T-helper 2 cell (primary cell): ENCODE results near the gene RPRD1B.

ENCODE experiments used
- DNase-seq, 5 experiments: peaks; one replicate each; pipeline versions ENCODE4 v3.0.0 to v3.0.0-alpha.2; 2012 to 2022
- total RNA-seq, 2 donors: gene quantifications; one replicate each; lab custom pipeline; 2026; lab: John Stamatoyannopoulos, UW

The RPRD1B gene, protein sequence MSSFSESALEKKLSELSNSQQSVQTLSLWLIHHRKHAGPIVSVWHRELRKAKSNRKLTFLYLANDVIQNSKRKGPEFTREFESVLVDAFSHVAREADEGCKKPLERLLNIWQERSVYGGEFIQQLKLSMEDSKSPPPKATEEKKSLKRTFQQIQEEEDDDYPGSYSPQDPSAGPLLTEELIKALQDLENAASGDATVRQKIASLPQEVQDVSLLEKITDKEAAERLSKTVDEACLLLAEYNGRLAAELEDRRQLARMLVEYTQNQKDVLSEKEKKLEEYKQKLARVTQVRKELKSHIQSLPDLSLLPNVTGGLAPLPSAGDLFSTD
- total RNA-seq = 32.1 to 54.6 reads per million in 2 donors

- peak; percentile 75 to 93 (median 85) for DNase-seq
These were observed at the start of gene RPRD1B, which contains the start of gene TTI1 for GRCh38 chr20:38033330-38034107. Gene RPRD1B, plus strand, starts transcription at chr20:38033746. Its CDS starts 202 bp downstream, at chr20:38033948. Gene TTI1, minus strand, starts transcription at chr20:38033456. Its CDS starts 19,640 bp downstream, at chr20:38013816.

- no peak for DNase-seq
These were observed 49.3 kb upstream of the RPRD1B start for GRCh38 chr20:37984018-37984785.

GRCh38 chr20:37986044-37986858 lies 47.3 kb upstream of the RPRD1B start:
- no peak for DNase-seq

- DNase-seq = no peak
These were observed 46.5 kb upstream of the RPRD1B start for GRCh38 chr20:37986873-37987601.

GRCh38 chr20:37987602-37988290 lies 45.8 kb upstream of the RPRD1B start:
- DNase-seq = no peak

DNA sequence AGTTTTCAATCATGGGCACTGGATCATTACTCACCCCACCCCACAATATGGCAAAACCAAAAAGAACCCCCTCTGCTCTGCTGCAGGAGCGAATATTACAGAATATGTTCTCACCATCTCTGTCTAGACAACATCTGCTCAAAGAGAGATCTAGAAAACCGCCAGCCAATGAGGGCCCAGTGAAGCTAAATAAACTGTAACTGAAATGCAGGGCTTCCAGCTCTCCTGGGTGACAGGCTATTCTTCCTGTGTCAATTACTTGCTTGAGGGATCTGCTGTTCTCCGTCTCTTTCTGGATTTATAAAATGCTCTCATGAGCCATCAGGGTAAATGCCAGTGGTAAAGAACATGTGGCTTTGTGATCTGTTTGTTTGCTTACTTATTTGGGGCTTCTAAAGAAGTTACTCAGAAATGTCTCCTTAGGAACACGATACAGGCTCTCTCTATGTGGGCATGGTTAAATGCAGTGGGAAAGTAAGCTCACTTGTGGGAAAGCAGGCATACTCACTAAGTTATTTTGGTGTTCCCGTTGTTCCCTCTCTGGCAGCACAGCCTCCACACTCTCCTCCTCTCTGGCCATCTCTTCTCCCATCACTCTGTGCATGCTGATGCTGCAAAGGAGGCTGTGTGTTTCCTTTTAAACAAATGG lies 45.1 kb upstream of the RPRD1B start:
- no peak for DNase-seq

DNA sequence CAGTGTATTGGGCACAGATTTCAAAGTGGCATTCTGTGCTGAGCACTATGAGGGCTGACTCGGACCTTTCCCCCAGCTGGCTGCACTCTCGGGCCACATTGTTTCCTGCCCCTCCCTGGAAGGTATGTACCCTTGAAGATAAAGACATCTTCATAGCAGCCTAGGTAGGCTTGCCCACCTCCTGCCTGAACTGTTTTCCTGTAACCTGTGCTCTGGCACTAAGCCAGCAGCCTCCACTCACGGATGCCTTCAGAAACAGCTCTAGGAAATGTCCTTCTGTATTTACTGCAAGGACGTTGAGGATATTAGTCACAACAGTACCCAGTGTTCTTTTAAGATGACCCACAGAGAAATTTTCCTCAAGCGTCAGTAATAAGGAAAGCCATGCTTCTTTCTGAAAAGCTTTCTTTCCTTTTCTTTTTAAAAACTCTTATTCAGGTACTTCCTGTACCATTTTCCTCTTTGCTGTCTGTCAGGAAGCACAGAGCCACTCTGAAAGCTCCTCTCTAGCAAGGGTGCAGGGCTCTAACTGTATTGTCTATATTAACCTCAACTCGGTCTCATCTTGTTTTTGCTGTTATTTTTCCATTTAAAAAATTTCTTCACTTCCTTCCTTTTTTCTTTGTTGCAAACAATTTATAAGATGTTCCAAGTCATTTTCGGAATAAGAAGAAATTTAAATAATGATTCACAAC lies 43.8 kb upstream of the RPRD1B start:
- DNase-seq = no peak

- DNase-seq = peak in 3 of 5 experiments; percentile 31 to 91 (median 37)
These were observed 42.9 kb upstream of the RPRD1B start for GRCh38 chr20:37990571-37991151.

GRCh38 chr20:37991157-37991866 lies 42.2 kb upstream of the RPRD1B start:
- DNase-seq = no peak

- DNase-seq = no peak
These were observed 41.6 kb upstream of the RPRD1B start for GRCh38 chr20:37991908-37992307.

DNA sequence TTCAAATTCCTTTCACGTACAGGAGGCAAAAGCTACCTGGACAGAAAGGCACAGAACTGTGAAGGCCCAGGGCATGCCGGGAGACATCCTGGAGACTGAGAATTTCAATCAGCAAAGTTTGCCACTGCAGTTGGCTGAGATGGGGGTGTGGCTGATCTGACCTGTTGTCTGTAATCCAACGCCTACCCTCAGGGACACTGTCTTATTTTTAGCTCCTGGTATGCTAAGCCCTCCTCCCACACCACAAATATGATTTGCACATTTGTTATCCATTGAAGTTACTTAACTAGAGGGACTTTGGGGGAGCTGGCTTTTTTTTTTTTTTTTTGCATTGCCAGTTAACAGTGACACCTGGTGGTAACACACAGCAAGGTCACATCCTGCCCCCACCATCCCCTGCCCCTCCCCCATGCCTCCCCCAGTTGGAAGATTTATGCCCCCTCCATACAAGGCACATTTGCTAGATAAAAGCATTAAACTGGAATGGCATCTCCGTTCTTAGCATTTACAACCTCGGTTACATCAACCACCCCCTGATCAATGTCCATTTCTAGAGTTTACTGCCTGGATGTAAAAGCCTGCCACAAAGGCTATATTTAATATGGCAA lies 40.6 kb upstream of the RPRD1B start:
- DNase-seq = peak in 1 of 5 experiments; percentile 44

DNA sequence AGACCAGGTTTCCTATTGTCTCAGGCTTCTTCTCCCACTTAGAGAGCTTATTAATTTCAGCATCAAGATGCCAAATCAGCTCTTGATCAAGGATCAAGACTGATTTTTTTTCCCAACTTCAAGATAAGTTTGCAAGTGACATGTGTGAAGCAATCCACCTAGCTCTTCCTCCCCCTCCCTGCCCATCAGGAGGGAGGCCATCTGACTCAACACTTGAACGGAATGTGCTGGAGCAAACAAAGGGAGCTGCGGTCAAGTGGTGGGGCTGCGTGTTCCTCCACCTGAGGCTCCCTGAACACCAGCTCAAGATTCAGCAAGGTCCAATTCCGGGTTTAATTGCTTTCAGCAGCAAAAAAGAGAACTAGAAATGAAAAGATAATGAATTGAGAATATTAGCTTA lies 39.0 kb upstream of the RPRD1B start:
- no peak for DNase-seq

GRCh38 chr20:37995856-37996605 lies 37.5 kb upstream of the RPRD1B start:
- no peak for DNase-seq

- DNase-seq = no peak
These were observed 36.0 kb upstream of the RPRD1B start for GRCh38 chr20:37997516-37997915.

DNA sequence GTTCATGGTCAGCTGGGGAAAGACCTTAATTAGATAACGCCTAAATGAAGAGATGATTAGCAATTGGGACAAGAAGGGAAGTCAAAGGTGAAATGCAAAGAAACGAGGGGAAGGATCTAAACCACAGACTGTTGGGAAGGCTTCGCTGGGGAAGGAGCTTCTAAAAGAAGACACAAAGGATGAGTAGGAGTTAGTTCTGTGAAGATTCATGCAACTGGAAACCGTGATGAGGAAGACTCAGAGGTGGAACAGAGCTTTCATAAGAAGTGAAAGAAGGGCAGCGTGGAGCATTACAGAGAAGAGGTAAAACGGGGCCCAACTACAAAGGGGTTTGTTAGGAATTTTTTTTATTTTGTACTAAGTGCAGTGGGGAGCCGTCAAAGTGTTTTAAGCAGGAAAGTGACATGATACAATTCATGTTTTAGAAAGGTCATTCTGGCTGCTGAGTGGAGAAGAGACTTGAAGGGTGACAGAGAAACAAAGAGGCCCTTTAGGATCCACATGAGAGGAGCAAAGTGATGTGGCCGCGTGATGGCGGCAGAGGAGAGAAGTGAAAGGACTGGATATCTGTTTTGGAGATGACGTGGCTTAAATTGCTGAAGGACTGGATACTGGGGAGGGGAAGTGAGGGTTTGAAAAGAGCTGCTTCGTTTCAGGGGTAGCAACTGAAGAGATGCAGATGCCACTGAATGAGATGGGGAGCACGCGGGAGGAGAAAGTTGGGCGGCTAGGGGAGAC lies 33.9 kb upstream of the RPRD1B start:
- no peak for DNase-seq

- DNase-seq = no peak
These were observed 33.3 kb upstream of the RPRD1B start for GRCh38 chr20:38000293-38000692.
